Occipital lobe (tissue), 2 donors: ENCODE results near the gene SAMD7. TPM values are rescaled to one million over a fixed set of nuclear protein-coding genes. Genes with fewer than 3 reads are reported as not detected.

Source experiments
- DNase-seq: peaks from one replicate; lab custom pipeline; 2025; lab: John Stamatoyannopoulos, UW
- total RNA-seq: library from RNA; depleted of rRNA; stranded (reverse); fragments of >200 nt; gene quantifications from one replicate; pipeline ENCODE4 v1.2.3, GENCODE V29; 2014

The SAMD7 gene
- total RNA-seq, 1 donor from 2014 or later, result not detected

DNA sequence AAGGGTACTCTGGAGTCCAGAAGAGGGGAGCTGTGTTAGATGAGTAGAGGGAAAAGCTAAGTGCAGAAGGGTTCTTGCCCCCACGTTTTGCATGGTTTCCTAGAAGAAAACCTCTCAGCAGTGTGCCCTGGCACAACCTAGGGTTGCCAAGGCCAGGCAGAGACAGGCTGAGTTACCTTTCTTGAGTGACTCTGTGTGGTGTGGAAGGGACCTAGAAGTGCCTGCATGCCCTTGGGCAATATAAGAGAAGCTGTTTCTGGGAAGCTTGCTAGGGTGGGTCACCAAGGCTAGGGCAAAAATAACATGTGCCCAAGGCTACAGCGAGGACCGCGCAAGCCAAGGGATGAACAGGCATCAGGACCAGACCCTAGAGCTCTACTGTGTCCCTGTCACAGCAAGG lies 3.4 kb upstream of the SAMD7 start:
- no peak for DNase-seq

DNA sequence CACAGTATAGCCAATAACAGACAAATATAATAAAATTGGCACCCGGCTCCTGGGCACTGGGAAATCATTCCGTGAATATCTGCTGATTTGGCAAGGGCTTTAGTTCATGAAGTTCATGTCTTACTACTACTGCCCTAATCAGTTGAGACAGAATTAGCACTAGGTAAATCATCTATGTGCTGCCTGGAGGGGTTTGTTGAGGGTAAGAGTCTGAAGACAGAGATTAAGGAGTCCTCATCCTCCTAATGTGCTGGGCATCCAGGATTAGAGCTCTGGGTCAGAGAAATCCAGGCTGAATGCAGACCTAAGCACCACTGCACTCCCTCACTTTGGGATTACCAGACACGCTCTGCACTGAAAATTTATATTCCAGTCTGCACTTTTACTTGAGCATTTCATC lies 2.0 kb downstream of the SAMD7 start:
- no peak for DNase-seq

DNA sequence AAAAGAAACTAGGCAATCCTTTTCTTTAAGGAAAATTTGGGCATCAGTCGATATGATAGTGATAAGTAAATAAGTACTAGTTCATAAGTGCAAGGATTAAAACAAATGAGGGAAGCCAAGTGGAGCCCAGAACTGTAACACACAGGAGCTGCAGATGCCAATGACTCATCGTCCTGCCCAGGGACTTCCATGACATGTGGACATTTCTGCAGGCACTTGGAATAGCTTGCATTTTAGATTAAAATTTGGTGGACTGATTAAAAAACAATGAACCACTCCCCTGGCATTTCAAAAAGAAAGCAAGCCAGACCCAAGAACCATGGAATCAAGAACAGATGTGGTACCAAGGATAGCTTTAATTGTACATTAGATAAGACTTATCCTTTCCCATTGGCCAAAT lies 2.9 kb downstream of the SAMD7 start:
- no peak for DNase-seq

GRCh38 chr3:169923189-169923588 lies 11.8 kb downstream of the SAMD7 start:
- DNase-seq, result no peak

- no peak for DNase-seq
Measured at GRCh38 chr3:169923831-169924230, 12.5 kb downstream of the SAMD7 start.

DNA sequence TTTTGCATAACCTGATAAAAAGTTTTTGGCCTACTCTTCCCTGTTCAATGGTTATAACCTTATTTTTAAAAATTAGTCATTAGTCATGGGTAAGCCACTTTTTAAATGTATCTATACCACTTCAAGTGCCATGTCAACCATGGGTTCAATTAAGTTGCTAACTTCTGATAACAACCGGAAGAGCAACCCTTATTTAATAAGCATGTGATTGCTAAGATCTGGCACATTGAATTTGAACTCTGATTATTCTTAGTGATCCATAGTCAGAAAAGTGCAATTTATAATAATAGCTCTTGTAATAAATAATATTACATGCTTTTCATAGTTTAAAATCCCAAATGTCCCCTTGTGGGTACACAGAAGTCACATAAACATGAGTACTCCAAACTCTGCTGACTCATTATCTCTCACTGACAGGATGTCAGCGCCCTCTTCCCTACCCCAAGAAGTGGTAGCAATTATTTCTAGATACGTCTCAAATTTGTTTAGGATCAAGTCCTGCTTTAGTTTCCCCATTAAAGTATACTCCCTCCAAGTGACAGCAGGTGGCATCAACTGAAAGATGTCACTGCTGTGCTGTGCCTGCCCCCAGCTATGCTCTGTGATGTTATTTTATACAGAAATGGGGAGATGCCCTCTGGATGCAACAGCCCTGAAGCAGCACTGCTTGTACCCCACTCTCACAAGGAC lies 18.6 kb downstream of the SAMD7 start:
- DNase-seq, result no peak

- DNase-seq, result no peak
Measured at GRCh38 chr3:169930843-169931242, 19.5 kb downstream of the SAMD7 start.

- DNase-seq, result no peak
Measured at GRCh38 chr3:169931747-169932520, 20.6 kb downstream of the SAMD7 start.

DNA sequence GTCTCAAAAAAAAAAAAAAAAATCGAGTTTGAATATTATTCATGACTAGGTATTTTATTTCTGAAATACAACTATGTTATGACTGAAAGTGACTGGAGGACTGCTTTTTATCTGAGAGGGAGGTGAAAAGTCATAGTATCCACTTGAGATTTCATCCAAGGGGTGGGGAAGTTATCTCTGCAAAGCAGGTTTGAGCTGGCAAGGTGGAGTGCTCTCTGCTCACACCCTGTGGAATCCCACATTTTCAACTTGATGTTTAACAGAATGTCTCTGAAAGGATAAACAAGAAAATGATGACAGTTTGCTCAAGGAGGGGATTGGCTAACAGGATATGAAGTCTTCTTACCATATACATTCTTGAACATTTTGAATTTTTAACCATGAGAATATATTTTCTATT lies 27.9 kb downstream of the SAMD7 start:
- DNase-seq, result no peak

DNA sequence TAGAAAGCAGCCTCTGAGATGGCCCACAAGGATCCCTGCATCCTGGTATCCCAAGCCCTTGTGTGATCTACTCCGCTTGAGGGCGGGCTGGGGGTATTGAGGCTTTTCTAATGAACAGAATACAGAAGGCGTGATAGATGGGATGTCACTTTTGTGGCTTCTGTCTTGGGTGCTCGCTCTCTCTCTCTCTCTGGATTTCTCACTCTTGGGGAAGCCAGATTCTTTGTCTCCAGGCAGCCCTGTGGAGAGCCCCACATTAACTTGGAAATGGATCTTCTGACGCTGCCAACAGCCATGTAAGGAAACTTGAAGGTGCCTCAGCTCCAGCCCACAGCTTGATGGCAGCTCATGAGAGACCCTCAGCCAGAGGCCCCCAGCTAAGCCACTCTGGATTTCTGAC lies 28.4 kb downstream of the SAMD7 start:
- no peak for DNase-seq

GRCh38 chr3:169940470-169941181 lies 29.3 kb downstream of the SAMD7 start:
- no peak for DNase-seq

DNA sequence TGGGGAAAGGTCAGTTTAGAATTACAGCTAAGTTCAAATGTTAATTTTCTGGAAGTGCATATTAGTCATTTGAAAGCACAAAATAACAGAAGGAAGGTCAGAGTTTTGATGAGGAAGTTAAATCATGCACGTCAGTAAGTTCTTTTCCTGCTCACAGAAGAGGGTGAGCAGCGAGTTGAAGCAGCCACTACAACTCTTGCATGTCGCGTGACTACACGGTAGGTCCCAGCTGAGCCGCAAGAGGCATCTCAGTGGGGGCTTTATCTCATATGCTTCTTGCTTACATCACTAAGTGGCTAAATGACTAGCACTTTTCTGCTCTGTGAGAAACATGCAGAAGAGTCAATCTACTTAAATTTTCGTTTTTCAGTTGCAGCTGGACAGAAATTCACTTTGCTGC lies 33.9 kb downstream of the SAMD7 start:
- DNase-seq, result no peak

DNA sequence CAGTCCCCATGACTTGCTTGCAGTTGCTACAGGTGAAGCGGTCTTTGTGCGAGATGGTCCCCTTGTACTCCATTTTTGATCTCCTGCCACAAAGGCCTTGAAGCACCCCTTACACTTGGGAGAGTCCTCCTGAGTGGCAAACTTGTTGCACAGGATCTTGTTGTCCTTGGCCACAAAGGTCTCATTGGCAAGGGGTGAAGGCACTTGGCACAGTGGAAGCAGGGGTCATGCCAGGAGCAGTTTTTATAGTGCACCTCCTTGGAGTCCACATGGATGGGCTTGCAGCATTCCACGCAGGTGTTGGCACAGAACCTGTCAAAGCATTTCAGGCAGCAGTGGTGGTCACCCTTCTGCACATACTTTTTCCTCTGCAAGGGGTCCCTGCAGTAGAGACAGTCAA lies 35.0 kb downstream of the SAMD7 start:
- no peak for DNase-seq

GRCh38 chr3:169948559-169949448 lies 37.4 kb downstream of the SAMD7 start:
- DNase-seq, result no peak

DNA sequence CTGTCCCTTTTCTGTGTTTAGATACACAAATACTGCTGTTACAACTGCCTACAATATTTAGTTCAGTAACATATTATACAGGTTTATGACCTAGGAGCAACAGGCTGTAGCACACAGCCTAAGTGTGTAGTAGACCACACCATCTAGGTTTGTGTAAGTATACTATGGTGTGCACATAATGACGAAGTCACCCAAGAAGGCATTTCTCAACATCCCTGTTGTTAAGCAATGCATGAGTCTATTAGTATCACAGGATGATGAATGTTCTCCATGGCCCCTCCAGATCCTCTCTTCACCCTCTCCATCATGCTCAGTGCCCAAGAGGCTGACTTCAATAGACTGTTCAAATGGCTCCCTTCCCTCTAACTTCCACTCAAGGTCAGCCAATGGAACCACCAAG lies 40.7 kb downstream of the SAMD7 start:
- DNase-seq, result no peak

DNA sequence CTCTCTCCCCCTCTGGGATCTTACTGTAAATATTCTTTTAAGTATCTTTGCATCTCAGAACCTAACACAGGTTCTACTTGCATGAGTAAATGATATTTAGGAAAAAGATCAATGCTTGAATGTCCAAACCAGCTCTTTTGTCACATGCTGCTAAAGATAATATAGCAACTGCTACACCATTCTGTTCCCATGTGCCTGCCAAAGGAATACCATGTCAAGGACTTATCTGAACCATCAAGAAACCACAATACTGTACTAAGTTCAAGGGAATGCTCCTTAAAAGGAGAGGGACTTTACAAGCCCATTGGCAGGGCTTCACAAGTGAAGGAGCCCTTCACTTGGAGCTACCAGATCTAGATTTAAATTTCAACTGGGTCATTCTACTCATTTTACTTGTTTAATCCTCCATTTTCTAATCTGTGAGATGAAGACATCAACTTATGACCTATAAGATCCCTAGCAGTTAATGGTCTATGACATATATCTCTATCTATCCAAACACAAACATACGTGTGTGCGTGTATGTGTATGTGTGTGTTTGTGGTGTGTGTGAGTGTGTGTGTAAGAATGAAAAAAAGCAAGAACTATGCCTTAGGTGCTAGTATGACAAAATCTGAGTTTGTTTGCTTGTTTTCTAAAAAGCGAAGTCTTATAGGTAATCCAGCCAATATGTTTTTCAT lies 42.2 kb downstream of the SAMD7 start:
- no peak for DNase-seq

GRCh38 chr3:169954142-169954756 lies 42.9 kb downstream of the SAMD7 start:
- DNase-seq, result no peak

DNA sequence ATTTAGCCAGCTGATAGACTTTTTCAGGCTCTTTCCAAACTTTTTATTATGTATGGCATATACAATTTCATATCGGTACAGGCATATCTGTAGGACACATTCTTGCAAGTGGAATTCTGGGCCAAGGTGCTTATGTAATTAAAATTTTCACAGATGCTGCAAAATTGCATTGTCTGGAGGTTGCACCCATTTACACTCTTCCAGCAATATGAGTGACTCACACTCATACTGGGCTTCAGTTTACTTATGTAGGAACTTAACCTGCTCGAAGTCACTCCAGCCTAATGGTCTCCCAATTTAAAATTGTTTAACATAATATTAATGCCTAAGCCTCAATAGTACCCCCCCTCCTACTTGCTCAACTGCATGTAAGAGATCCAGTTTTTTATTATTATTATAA lies 44.0 kb downstream of the SAMD7 start:
- DNase-seq, result no peak

DNA sequence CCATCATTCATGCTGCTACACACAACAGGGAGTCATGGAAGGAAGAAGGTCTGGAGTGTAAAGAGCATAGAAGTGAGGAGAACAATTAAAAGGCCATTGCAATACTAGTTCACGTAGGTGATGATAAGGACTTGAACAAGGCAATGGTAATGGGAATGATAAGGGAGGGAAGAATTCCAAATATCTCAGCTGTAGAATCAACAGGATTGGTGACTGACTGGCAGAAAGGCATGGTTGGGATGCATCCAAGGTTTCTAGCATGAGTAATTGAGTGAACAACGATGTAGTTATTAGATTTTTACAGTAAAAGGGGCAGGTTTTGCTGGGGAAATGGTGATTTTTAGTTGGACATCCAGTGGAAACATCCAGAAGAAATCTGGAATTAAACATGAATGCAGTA lies 52.8 kb downstream of the SAMD7 start:
- DNase-seq, result no peak
